Fibroblast of villous mesenchyme (primary cell): ENCODE data around the gene HSD17B2. TPM values are rescaled to one million over a fixed set of nuclear protein-coding genes. Genes with fewer than 3 reads are reported as not detected.
A peak's percentile ranks its signal among the peaks of the same experiment; 100 is the strongest.

Experiments used
- DNase-seq: peaks from one replicate; pipeline ENCODE4 v3.0.0-alpha.2; 2010; ENCODE audit warnings: low read depth
- H3K4me3 ChIP-seq: 2 replicates; pipeline ENCODE4 v1.5.1; 2011; ENCODE audit warnings: low read depth, mild to moderate bottlenecking, low read length
- total RNA-seq: library from RNA; depleted of rRNA; stranded (reverse); fragments of >200 nt; gene quantifications from 2 replicates; pipeline ENCODE4 v1.2.3, GENCODE V29; 2012
- TF ChIP-seq, protein P1 (sequence below): IDR thresholded peaks from 2 replicates; pipeline ENCODE4 v1.5.1; 2012; ENCODE audit warnings: low read depth, mild to moderate bottlenecking, low read length; ENCODE audit not compliant: insufficient read depth

The HSD17B2 gene
- total RNA-seq, 1 donor = 9.5 TPM

GRCh38 chr16:81996664-81997509 lies 38.2 kb upstream of the HSD17B2 start:
- DNase-seq = peak; percentile 78
- H3K4me3 ChIP-seq = no peak overlapping the region
- TF ChIP-seq, protein P1, sequence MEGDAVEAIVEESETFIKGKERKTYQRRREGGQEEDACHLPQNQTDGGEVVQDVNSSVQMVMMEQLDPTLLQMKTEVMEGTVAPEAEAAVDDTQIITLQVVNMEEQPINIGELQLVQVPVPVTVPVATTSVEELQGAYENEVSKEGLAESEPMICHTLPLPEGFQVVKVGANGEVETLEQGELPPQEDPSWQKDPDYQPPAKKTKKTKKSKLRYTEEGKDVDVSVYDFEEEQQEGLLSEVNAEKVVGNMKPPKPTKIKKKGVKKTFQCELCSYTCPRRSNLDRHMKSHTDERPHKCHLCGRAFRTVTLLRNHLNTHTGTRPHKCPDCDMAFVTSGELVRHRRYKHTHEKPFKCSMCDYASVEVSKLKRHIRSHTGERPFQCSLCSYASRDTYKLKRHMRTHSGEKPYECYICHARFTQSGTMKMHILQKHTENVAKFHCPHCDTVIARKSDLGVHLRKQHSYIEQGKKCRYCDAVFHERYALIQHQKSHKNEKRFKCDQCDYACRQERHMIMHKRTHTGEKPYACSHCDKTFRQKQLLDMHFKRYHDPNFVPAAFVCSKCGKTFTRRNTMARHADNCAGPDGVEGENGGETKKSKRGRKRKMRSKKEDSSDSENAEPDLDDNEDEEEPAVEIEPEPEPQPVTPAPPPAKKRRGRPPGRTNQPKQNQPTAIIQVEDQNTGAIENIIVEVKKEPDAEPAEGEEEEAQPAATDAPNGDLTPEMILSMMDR = peak; percentile 46

GRCh38 chr16:81997738-81998137 lies 37.3 kb upstream of the HSD17B2 start:
- DNase-seq = peak; percentile 97

GRCh38 chr16:82002831-82003230 lies 32.2 kb upstream of the HSD17B2 start:
- no peak for DNase-seq
- no peak overlapping the region for H3K4me3 ChIP-seq
- TF ChIP-seq, protein P1 = no peak

More at GRCh38 chr16:81997738-81998137, 37.3 kb upstream of the HSD17B2 start:
- TF ChIP-seq, protein P1 = no peak
- no peak overlapping the region for H3K4me3 ChIP-seq

DNA sequence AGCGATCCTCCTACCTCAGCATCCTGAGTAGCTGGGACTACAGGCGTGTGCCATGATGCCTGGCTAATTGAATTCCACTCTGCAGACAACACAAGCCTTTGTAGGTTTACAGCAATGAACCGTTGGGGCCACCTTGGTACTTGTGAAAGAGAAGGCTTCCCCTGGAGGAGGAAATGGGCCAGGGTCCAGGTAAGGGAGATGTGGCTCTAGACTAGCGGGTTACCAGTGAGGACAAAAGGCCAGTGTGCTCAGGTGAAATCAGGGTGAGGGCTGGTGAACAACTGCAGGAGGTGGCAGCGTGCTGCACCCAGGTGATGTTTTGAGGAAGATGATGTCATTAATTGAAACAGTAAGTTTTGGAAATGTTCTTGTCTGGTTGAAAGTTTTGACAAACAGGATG lies 30.5 kb upstream of the HSD17B2 start:
- no peak overlapping the region for H3K4me3 ChIP-seq
- DNase-seq = no peak
- TF ChIP-seq, protein P1 = no peak

DNA sequence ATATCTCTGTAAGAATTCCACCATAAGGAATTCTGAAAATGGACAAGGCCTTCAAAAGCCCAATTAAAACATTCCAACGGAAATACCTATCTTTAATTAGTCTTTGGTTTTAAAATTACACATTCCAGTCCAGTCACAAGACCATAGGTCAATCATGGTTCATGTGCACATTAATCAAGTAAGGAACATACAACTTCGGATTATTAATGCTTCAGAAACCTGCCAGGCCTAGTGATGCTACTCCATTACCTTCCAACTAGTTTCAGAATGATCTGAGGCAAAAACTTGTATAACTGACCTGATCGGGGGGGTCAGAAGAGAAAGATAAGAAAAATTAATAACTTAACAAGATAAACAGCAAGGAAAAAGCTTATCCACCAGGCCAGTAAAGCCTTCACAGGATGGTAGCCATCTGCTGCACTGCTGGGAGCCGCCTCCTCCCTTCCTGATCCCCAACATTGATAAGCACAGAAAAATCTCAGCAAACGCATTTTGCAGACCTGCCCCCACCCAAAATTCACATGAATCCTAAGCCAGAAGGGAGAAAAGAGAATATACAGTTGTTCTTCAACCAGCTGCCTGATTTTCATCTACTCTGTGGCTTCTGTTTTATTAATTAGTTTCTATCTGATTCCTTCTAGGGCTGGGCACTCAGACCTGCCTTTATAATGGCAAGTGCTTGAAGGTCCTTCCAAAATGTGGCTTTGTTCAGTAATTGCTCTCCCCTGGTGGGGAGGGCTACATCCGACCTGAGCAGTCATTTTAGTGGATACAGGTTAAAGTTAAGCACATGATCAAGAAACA lies 29.8 kb upstream of the HSD17B2 start:
- TF ChIP-seq, protein P1 = no peak
- H3K4me3 ChIP-seq = no peak overlapping the region
- peak; percentile 94 for DNase-seq

- TF ChIP-seq, protein P1 = no peak
- DNase-seq = no peak
- H3K4me3 ChIP-seq = no peak overlapping the region
These were observed 29.0 kb upstream of the HSD17B2 start for GRCh38 chr16:82006036-82006435.
